ENCODE results near the gene SEPHS2.

DNA sequence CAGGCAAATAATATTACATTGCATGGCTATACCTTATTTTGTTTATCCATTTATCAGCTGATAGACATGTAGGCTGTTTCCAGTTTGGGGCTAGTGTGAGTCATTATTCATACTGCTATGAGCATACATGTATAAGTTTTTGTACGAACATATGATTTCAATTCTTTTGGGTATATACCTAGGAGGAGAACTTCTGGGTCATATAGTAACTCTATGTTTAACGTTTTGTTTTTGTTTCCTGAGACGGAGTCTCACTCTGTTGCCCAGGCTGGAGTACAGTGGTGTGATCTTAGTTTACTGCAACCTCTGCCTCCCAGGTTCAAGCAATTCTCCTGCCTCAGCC lies 24.5 kb upstream of the SEPHS2 start:
- TF ChIP-seq, protein P1, sequence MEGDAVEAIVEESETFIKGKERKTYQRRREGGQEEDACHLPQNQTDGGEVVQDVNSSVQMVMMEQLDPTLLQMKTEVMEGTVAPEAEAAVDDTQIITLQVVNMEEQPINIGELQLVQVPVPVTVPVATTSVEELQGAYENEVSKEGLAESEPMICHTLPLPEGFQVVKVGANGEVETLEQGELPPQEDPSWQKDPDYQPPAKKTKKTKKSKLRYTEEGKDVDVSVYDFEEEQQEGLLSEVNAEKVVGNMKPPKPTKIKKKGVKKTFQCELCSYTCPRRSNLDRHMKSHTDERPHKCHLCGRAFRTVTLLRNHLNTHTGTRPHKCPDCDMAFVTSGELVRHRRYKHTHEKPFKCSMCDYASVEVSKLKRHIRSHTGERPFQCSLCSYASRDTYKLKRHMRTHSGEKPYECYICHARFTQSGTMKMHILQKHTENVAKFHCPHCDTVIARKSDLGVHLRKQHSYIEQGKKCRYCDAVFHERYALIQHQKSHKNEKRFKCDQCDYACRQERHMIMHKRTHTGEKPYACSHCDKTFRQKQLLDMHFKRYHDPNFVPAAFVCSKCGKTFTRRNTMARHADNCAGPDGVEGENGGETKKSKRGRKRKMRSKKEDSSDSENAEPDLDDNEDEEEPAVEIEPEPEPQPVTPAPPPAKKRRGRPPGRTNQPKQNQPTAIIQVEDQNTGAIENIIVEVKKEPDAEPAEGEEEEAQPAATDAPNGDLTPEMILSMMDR (tag by site-specific recombination; IDR thresholded peaks at IDR 0.05) = no peak
- TF ChIP-seq, protein P2, sequence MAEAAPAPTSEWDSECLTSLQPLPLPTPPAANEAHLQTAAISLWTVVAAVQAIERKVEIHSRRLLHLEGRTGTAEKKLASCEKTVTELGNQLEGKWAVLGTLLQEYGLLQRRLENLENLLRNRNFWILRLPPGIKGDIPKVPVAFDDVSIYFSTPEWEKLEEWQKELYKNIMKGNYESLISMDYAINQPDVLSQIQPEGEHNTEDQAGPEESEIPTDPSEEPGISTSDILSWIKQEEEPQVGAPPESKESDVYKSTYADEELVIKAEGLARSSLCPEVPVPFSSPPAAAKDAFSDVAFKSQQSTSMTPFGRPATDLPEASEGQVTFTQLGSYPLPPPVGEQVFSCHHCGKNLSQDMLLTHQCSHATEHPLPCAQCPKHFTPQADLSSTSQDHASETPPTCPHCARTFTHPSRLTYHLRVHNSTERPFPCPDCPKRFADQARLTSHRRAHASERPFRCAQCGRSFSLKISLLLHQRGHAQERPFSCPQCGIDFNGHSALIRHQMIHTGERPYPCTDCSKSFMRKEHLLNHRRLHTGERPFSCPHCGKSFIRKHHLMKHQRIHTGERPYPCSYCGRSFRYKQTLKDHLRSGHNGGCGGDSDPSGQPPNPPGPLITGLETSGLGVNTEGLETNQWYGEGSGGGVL (tag by site-specific recombination; IDR thresholded peaks at IDR 0.05) = no peak
- no peak for TF ChIP-seq ZNF626 (tag by site-specific recombination; IDR thresholded peaks at IDR 0.05)
- no peak for TF ChIP-seq ZNF121 (tag by site-specific recombination; IDR thresholded peaks at IDR 0.05)
- TF ChIP-seq ZNF292 (tag by site-specific recombination; IDR thresholded peaks at IDR 0.05; ENCODE audit: borderline replicate concordance, low read depth) = no peak
- TF ChIP-seq, protein P3, sequence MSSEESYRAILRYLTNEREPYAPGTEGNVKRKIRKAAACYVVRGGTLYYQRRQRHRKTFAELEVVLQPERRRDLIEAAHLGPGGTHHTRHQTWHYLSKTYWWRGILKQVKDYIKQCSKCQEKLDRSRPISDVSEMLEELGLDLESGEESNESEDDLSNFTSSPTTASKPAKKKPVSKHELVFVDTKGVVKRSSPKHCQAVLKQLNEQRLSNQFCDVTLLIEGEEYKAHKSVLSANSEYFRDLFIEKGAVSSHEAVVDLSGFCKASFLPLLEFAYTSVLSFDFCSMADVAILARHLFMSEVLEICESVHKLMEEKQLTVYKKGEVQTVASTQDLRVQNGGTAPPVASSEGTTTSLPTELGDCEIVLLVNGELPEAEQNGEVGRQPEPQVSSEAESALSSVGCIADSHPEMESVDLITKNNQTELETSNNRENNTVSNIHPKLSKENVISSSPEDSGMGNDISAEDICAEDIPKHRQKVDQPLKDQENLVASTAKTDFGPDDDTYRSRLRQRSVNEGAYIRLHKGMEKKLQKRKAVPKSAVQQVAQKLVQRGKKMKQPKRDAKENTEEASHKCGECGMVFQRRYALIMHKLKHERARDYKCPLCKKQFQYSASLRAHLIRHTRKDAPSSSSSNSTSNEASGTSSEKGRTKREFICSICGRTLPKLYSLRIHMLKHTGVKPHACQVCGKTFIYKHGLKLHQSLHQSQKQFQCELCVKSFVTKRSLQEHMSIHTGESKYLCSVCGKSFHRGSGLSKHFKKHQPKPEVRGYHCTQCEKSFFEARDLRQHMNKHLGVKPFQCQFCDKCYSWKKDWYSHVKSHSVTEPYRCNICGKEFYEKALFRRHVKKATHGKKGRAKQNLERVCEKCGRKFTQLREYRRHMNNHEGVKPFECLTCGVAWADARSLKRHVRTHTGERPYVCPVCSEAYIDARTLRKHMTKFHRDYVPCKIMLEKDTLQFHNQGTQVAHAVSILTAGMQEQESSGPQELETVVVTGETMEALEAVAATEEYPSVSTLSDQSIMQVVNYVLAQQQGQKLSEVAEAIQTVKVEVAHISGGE (tag by site-specific recombination; conservative IDR thresholded peaks at IDR 0.05; ENCODE audit: low read depth) = no peak
- no peak for TF ChIP-seq ZNF792 (tag by site-specific recombination; IDR thresholded peaks at IDR 0.05)
- TF ChIP-seq, protein P4, sequence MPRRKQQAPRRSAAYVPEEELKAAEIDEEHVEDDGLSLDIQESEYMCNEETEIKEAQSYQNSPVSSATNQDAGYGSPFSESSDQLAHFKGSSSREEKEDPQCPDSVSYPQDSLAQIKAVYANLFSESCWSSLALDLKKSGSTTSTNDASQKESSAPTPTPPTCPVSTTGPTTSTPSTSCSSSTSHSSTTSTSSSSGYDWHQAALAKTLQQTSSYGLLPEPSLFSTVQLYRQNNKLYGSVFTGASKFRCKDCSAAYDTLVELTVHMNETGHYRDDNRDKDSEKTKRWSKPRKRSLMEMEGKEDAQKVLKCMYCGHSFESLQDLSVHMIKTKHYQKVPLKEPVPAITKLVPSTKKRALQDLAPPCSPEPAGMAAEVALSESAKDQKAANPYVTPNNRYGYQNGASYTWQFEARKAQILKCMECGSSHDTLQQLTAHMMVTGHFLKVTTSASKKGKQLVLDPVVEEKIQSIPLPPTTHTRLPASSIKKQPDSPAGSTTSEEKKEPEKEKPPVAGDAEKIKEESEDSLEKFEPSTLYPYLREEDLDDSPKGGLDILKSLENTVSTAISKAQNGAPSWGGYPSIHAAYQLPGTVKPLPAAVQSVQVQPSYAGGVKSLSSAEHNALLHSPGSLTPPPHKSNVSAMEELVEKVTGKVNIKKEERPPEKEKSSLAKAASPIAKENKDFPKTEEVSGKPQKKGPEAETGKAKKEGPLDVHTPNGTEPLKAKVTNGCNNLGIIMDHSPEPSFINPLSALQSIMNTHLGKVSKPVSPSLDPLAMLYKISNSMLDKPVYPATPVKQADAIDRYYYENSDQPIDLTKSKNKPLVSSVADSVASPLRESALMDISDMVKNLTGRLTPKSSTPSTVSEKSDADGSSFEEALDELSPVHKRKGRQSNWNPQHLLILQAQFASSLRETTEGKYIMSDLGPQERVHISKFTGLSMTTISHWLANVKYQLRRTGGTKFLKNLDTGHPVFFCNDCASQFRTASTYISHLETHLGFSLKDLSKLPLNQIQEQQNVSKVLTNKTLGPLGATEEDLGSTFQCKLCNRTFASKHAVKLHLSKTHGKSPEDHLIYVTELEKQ (tag by site-specific recombination; IDR thresholded peaks at IDR 0.05; ENCODE audit: borderline replicate concordance) = no peak
- TF ChIP-seq, protein P5, sequence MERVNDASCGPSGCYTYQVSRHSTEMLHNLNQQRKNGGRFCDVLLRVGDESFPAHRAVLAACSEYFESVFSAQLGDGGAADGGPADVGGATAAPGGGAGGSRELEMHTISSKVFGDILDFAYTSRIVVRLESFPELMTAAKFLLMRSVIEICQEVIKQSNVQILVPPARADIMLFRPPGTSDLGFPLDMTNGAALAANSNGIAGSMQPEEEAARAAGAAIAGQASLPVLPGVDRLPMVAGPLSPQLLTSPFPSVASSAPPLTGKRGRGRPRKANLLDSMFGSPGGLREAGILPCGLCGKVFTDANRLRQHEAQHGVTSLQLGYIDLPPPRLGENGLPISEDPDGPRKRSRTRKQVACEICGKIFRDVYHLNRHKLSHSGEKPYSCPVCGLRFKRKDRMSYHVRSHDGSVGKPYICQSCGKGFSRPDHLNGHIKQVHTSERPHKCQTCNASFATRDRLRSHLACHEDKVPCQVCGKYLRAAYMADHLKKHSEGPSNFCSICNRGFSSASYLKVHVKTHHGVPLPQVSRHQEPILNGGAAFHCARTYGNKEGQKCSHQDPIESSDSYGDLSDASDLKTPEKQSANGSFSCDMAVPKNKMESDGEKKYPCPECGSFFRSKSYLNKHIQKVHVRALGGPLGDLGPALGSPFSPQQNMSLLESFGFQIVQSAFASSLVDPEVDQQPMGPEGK (tag by site-specific recombination; IDR thresholded peaks at IDR 0.05) = no peak
- TF ChIP-seq OVOL3 (tag by site-specific recombination; IDR thresholded peaks at IDR 0.05) = no peak
- TF ChIP-seq ZNF629 (tag by site-specific recombination; IDR thresholded peaks at IDR 0.05) = no peak
- no peak for TF ChIP-seq ZBTB8A (tag by site-specific recombination; IDR thresholded peaks at IDR 0.05)
- no peak for TF ChIP-seq ZNF571 (tag by site-specific recombination; IDR thresholded peaks at IDR 0.05)

All from HEK293 (cell line).